Measurements from ENCODE around the gene RAB10. TPM values are rescaled to one million over a fixed set of nuclear protein-coding genes. Genes with fewer than 3 reads are reported as not detected.
A peak's percentile ranks its signal among the peaks of the same experiment; 100 is the strongest.

Gene RAB10
- total and polyA plus RNA-seq, 2 of the 13 experiments (the other 11 are each of a cell fraction or from before 2014, with no cell fraction given) = 48.2 to 120 TPM

DNA sequence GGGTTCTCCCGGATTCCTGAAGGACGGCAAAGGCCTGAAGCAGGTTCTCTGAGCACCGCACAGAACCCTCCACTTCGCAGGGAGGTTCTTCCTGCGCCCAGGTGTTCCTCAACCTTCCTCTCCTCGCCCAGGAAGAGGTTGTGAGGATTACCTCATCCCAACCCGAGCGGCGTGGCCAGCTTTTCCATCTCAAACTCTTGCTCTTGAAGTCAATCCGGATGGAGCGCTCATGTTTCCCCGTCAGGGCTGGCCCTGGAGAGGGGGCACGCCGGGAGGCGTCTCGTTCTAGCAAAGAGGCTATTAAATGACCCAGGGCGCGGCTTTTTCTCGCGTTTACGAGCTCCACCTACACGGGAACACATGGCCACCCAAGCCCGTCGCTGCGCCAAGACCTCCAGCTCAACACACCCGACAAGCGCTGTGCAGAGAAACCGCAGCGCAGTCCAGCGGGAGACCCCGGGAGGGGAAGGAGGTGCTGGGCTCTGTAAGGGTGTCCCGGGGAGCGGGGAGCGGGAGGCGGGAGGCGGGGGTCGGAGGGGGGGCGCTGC, 540 bp upstream of the RAB10 start (continued):
- TF ChIP-seq ZNF550 (CRISPR knock-in tag; IDR thresholded peaks at IDR 0.05; ENCODE audit: borderline replicate concordance) (no peak), SMAD3 (CRISPR knock-in tag; IDR thresholded peaks at IDR 0.05) (peak; percentile 25; the same call in 1 of the 2 replicates), ZSCAN30 (CRISPR knock-in tag; IDR thresholded peaks at IDR 0.05) (no peak), SCMH1 (CRISPR knock-in tag; IDR thresholded peaks at IDR 0.05; ENCODE audit: borderline replicate concordance) (no peak), NCOA5 (CRISPR knock-in tag; IDR thresholded peaks at IDR 0.05) (no peak), STAT5B (CRISPR knock-in tag; IDR thresholded peaks at IDR 0.05) (0 out of 2 replicates have a peak, but pooled peaks have one; percentile 12), YEATS4 (CRISPR knock-in tag; IDR thresholded peaks at IDR 0.05; ENCODE audit: borderline replicate concordance) (no peak), RFX5 (IDR thresholded peaks at IDR 0.05; ENCODE audit: low read depth, low read length) (no peak), GTF3A (CRISPR knock-in tag; conservative IDR thresholded peaks at IDR 0.05) (no peak), FOXJ3 (CRISPR knock-in tag; IDR thresholded peaks at IDR 0.05; ENCODE audit: borderline replicate concordance) (no peak), ZNF205 (CRISPR knock-in tag; IDR thresholded peaks at IDR 0.05) (peak; percentile 21; the same call in 1 of the 2 replicates), GZF1 (CRISPR knock-in tag; IDR thresholded peaks at IDR 0.05) (peak; percentile 47; the same call in 1 of the 2 replicates), MEIS2 (CRISPR knock-in tag; IDR thresholded peaks at IDR 0.05) (0 out of 2 replicates have a peak, but pooled peaks have one; percentile 31), ZNF549 (CRISPR knock-in tag; IDR thresholded peaks at IDR 0.05) (no peak), RFXAP (CRISPR knock-in tag; IDR thresholded peaks at IDR 0.05; ENCODE audit: borderline replicate concordance) (no peak), ZSCAN31 (CRISPR knock-in tag; IDR thresholded peaks at IDR 0.05; ENCODE audit: low read depth) (no peak), RARG (CRISPR knock-in tag; IDR thresholded peaks at IDR 0.05; ENCODE audit: low read depth) (no peak), ZNF431 (CRISPR knock-in tag; IDR thresholded peaks at IDR 0.05; ENCODE audit: borderline replicate concordance, low read depth) (no peak), TBL1XR1 (IDR thresholded peaks at IDR 0.05; ENCODE audit: borderline replicate concordance, low read length, partially characterized antibody) (no peak), ZFP62 (CRISPR knock-in tag; IDR thresholded peaks at IDR 0.05) (no peak), ZNF75D (CRISPR knock-in tag; IDR thresholded peaks at IDR 0.05; ENCODE audit: borderline replicate concordance) (no peak)
- TF ChIP-seq, protein P1, sequence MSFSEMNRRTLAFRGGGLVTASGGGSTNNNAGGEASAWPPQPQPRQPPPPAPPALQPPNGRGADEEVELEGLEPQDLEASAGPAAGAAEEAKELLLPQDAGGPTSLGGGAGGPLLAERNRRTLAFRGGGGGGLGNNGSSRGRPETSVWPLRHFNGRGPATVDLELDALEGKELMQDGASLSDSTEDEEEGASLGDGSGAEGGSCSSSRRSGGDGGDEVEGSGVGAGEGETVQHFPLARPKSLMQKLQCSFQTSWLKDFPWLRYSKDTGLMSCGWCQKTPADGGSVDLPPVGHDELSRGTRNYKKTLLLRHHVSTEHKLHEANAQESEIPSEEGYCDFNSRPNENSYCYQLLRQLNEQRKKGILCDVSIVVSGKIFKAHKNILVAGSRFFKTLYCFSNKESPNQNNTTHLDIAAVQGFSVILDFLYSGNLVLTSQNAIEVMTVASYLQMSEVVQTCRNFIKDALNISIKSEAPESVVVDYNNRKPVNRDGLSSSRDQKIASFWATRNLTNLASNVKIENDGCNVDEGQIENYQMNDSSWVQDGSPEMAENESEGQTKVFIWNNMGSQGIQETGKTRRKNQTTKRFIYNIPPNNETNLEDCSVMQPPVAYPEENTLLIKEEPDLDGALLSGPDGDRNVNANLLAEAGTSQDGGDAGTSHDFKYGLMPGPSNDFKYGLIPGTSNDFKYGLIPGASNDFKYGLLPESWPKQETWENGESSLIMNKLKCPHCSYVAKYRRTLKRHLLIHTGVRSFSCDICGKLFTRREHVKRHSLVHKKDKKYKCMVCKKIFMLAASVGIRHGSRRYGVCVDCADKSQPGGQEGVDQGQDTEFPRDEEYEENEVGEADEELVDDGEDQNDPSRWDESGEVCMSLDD (CRISPR knock-in tag; IDR thresholded peaks at IDR 0.05; ENCODE audit: borderline replicate concordance) = no peak
- TF ChIP-seq, protein P2, sequence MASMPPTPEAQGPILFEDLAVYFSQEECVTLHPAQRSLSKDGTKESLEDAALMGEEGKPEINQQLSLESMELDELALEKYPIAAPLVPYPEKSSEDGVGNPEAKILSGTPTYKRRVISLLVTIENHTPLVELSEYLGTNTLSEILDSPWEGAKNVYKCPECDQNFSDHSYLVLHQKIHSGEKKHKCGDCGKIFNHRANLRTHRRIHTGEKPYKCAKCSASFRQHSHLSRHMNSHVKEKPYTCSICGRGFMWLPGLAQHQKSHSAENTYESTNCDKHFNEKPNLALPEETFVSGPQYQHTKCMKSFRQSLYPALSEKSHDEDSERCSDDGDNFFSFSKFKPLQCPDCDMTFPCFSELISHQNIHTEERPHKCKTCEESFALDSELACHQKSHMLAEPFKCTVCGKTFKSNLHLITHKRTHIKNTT (CRISPR knock-in tag; IDR thresholded peaks at IDR 0.05) = 0 out of 2 replicates have a peak, but pooled peaks have one; percentile 49
- TF ChIP-seq, protein P3, sequence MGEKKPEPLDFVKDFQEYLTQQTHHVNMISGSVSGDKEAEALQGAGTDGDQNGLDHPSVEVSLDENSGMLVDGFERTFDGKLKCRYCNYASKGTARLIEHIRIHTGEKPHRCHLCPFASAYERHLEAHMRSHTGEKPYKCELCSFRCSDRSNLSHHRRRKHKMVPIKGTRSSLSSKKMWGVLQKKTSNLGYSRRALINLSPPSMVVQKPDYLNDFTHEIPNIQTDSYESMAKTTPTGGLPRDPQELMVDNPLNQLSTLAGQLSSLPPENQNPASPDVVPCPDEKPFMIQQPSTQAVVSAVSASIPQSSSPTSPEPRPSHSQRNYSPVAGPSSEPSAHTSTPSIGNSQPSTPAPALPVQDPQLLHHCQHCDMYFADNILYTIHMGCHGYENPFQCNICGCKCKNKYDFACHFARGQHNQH (CRISPR knock-in tag; IDR thresholded peaks at IDR 0.05) = no peak; the same call in 1 of the 2 replicates

Data from HepG2 (cell line).